Raji (cell line): Measurements from ENCODE around the gene TCP11L2.

Experiments
- POLR2A ChIP-seq: IDR thresholded peaks from 2 replicates; pipeline ENCODE4 v1.6.1; 2011; ENCODE audit warnings: low read depth, low read length, control low read depth; ENCODE audit not compliant: insufficient read depth

The TCP11L2 gene

DNA sequence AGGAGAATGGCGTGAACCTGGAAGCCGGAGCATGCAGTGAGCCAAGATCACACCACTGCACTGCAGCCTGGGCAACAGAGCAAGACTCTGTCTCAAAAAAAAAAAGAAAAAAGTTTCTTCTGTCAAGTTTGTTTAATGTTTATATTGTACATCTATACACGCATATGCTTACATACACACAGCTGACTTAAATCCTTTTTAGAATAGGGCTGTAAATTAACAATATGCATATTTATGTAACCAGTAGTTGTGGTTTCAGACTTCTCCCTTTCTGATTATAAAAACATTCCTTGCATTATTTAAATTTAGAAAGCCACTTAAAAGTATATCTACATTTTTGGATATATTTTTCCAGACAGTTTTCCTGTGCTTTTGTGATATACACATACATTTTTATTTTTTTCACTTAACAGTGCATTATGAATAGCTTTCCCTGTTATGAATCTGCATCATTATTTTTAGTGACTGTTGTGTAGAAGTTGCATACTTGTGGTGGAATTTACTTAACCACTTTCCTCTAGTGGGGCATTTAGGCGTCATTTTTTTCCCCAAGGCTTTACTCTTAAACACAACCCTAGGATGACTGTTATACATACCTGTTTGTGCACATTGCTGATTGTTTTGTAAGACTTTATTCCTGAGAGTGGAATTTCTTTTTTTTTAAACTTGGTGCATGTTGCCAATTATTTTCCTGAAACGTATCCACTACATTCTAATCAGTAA, 84.4 kb downstream of the TCP11L2 start:
- TF ChIP-seq POLR2A = no peak

GRCh38 chr12:106387848-106388377, 85.4 kb downstream of the TCP11L2 start:
- TF ChIP-seq POLR2A = no peak

DNA sequence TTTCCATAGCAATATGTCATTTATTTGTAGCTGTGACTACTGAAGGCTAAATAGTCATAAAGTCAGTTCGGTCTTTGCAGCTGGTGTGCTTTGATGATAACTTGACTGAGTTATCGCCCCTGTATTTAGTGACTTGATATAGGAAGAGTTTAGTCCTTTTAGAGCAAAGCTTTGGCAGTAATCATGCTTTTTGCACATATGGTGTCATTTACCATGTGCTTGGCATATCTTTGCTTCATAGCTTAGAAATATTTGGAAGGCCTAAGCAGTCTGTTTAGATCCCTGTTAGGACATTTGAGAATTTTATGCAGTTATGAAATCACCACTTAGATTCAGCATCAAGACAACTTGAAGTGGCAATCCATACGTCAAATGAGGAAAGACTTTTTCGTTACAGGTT, 86.6 kb downstream of the TCP11L2 start:
- TF ChIP-seq POLR2A = no peak

DNA sequence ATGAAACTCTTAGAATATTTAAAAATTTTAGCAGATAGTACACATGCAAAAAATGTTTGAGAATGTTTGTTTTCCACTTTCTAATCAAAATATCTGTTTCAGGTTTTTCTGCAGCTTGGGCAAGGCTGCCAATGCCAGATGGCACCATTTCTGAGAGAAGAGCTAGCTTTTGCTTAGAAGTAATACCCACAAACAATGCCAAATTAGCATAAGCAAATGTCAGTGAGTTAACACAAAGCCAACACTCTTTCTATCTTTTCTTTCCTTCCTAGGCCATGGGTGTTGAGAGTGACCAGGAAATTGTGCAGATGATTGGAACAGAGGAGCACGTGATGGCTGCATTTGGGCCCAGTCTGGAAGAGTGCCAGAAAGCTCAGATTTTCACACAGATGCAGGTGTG, 90.2 kb downstream of the TCP11L2 start:
- no peak for TF ChIP-seq POLR2A
